ENCODE results near the gene SVIL.

GRCh38 chr10:29611781-29612381 is 22.9 kb downstream of the SVIL start:
- TF ChIP-seq CTCF (IDR thresholded peaks at IDR 0.05; ENCODE audit: low read length) (no peak), EZH2 (IDR thresholded peaks at IDR 0.05; ENCODE audit: borderline replicate concordance, low read length) (no peak)

All from OCI-LY1 (cell line).